Measurements from ENCODE around the gene ATPAF1.

- TF ChIP-seq, protein P1, sequence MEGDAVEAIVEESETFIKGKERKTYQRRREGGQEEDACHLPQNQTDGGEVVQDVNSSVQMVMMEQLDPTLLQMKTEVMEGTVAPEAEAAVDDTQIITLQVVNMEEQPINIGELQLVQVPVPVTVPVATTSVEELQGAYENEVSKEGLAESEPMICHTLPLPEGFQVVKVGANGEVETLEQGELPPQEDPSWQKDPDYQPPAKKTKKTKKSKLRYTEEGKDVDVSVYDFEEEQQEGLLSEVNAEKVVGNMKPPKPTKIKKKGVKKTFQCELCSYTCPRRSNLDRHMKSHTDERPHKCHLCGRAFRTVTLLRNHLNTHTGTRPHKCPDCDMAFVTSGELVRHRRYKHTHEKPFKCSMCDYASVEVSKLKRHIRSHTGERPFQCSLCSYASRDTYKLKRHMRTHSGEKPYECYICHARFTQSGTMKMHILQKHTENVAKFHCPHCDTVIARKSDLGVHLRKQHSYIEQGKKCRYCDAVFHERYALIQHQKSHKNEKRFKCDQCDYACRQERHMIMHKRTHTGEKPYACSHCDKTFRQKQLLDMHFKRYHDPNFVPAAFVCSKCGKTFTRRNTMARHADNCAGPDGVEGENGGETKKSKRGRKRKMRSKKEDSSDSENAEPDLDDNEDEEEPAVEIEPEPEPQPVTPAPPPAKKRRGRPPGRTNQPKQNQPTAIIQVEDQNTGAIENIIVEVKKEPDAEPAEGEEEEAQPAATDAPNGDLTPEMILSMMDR (IDR thresholded peaks at IDR 0.05; ENCODE audit: low read depth, low read length, poor library complexity, severe bottlenecking), result no peak
- TF ChIP-seq EZH2phosphoT487 (IDR thresholded peaks at IDR 0.05; ENCODE audit: borderline replicate concordance, low read length), result no peak
Measured at GRCh38 chr1:46596846-46597245, 71.3 kb downstream of the ATPAF1 start.
